Adipocyte (in vitro differentiated cells): Measurements from ENCODE around the gene ARHGAP44.

Source experiments
- DNase-seq: peaks from one replicate; pipeline ENCODE4 v3.0.0-alpha.2; 2015; ENCODE audit warnings: low read depth
- H3K27me3 ChIP-seq: replicated peaks from 2 replicates; pipeline ENCODE4 v1.7.0; 2013; ENCODE audit warnings: mild to moderate bottlenecking, low read length, moderate library complexity; ENCODE audit not compliant: control insufficient read depth, insufficient read depth
- H3K36me3 ChIP-seq: 2 replicates; pipeline ENCODE4 v1.7.0; 2013; ENCODE audit warnings: low read length, mild to moderate bottlenecking, moderate library complexity; ENCODE audit not compliant: control insufficient read depth, insufficient read depth, severe bottlenecking
- H3K4me1 ChIP-seq: 2 replicates; pipeline ENCODE4 v1.7.0; 2013; ENCODE audit warnings: mild to moderate bottlenecking, low read length, moderate library complexity; ENCODE audit not compliant: control insufficient read depth, insufficient read depth
- H3K4me3 ChIP-seq: 2 replicates; pipeline ENCODE4 v1.7.0; 2013; ENCODE audit warnings: mild to moderate bottlenecking, low read length, moderate library complexity
- H3K9ac ChIP-seq: 2 replicates; pipeline ENCODE4 v1.7.0; 2013; ENCODE audit warnings: mild to moderate bottlenecking, low read length, moderate library complexity
- H3K9me3 ChIP-seq: 2 replicates; pipeline ENCODE4 v1.7.0; 2013; ENCODE audit warnings: mild to moderate bottlenecking, low read length, moderate library complexity; ENCODE audit not compliant: control insufficient read depth

ARHGAP44 gene

GRCh38 chr17:12936501-12936900 is 147.2 kb downstream of the ARHGAP44 start:
- Histone ChIP-seq H3K27me3 (no peaks in the 10 kb centered on the region), H3K4me1 (no peaks in the 10 kb centered on the region), H3K9me3 (no peaks in the 10 kb centered on the region), H3K4me3 (no peak overlapping the region), H3K9ac (no peak overlapping the region), H3K36me3 (no peaks in the 10 kb centered on the region)
- DNase-seq, result no peak

GRCh38 chr17:12940699-12941098 is 151.4 kb downstream of the ARHGAP44 start:
- no peak for DNase-seq
- no peaks in the 10 kb centered on the region for H3K36me3 ChIP-seq
- no peak overlapping the region for H3K4me3 ChIP-seq
- H3K9me3 ChIP-seq, result no peaks in the 10 kb centered on the region
- H3K4me1 ChIP-seq, result no peaks in the 10 kb centered on the region
- H3K9ac ChIP-seq, result no peak overlapping the region
- no peaks in the 10 kb centered on the region for H3K27me3 ChIP-seq

- no peak overlapping the region for H3K4me3 ChIP-seq
Measured at GRCh38 chr17:12947047-12947446, 157.7 kb downstream of the ARHGAP44 start.

GRCh38 chr17:12952012-12952411 is 162.7 kb downstream of the ARHGAP44 start:
- no peaks in the 10 kb centered on the region for H3K36me3 ChIP-seq
- DNase-seq, result no peak
- peaks cover 5% of the 10 kb centered on the region for H3K9me3 ChIP-seq
- H3K4me3 ChIP-seq, result no peak overlapping the region
- H3K27me3 ChIP-seq, result no peaks in the 10 kb centered on the region
- H3K9ac ChIP-seq, result no peak overlapping the region
- no peaks in the 10 kb centered on the region for H3K4me1 ChIP-seq

More at GRCh38 chr17:12947047-12947446, 157.7 kb downstream of the ARHGAP44 start:
- no peaks in the 10 kb centered on the region for H3K9me3 ChIP-seq
- no peak for DNase-seq
- no peaks in the 10 kb centered on the region for H3K4me1 ChIP-seq
- H3K36me3 ChIP-seq, result no peaks in the 10 kb centered on the region
- no peaks in the 10 kb centered on the region for H3K27me3 ChIP-seq
- no peak overlapping the region for H3K9ac ChIP-seq

GRCh38 chr17:12953156-12953555 is 163.9 kb downstream of the ARHGAP44 start:
- Histone ChIP-seq H3K9ac (no peak overlapping the region), H3K9me3 (peaks cover 16% of the 10 kb centered on the region), H3K27me3 (no peaks in the 10 kb centered on the region), H3K36me3 (no peaks in the 10 kb centered on the region), H3K4me1 (no peaks in the 10 kb centered on the region), H3K4me3 (no peak overlapping the region)
- DNase-seq, result no peak

GRCh38 chr17:12955521-12955920 is 166.2 kb downstream of the ARHGAP44 start:
- no peak overlapping the region for H3K4me3 ChIP-seq
- H3K36me3 ChIP-seq, result no peaks in the 10 kb centered on the region
- DNase-seq, result no peak
- H3K9ac ChIP-seq, result no peak overlapping the region
- no peaks in the 10 kb centered on the region for H3K27me3 ChIP-seq
- H3K9me3 ChIP-seq, result peaks cover 18% of the 10 kb centered on the region
- H3K4me1 ChIP-seq, result peaks cover 8% of the 10 kb centered on the region

GRCh38 chr17:12958786-12959185 is 169.5 kb downstream of the ARHGAP44 start:
- Histone ChIP-seq H3K9ac (no peak overlapping the region), H3K27me3 (no peaks in the 10 kb centered on the region), H3K4me3 (no peak overlapping the region), H3K9me3 (peaks cover 18% of the 10 kb centered on the region), H3K4me1 (peaks cover 8% of the 10 kb centered on the region), H3K36me3 (no peaks in the 10 kb centered on the region)
- DNase-seq, result no peak

- H3K4me1 ChIP-seq, result peaks cover 8% of the 10 kb centered on the region
- H3K9me3 ChIP-seq, result peaks cover 18% of the 10 kb centered on the region
- no peaks in the 10 kb centered on the region for H3K36me3 ChIP-seq
- H3K9ac ChIP-seq, result no peak overlapping the region
- no peaks in the 10 kb centered on the region for H3K27me3 ChIP-seq
- H3K4me3 ChIP-seq, result no peak overlapping the region
- no peak for DNase-seq
Measured at GRCh38 chr17:12959441-12959840, 170.1 kb downstream of the ARHGAP44 start.

- Histone ChIP-seq H3K4me1 (peaks cover 8% of the 10 kb centered on the region), H3K9me3 (peaks cover 13% of the 10 kb centered on the region), H3K4me3 (no peak overlapping the region), H3K9ac (no peak overlapping the region), H3K36me3 (no peaks in the 10 kb centered on the region), H3K27me3 (no peaks in the 10 kb centered on the region)
- no peak for DNase-seq
Measured at GRCh38 chr17:12961655-12962054, 172.4 kb downstream of the ARHGAP44 start.

- no peak for DNase-seq
- Histone ChIP-seq H3K4me3 (no peak overlapping the region), H3K27me3 (no peaks in the 10 kb centered on the region), H3K4me1 (peaks cover 8% of the 10 kb centered on the region), H3K9me3 (no peaks in the 10 kb centered on the region), H3K9ac (no peak overlapping the region), H3K36me3 (no peaks in the 10 kb centered on the region)
Measured at GRCh38 chr17:12963505-12963904, 174.2 kb downstream of the ARHGAP44 start.

- Histone ChIP-seq H3K36me3 (no peaks in the 10 kb centered on the region), H3K4me1 (peaks cover 2% of the 10 kb centered on the region), H3K9me3 (no peaks in the 10 kb centered on the region)
Measured at GRCh38 chr17:12964162-12964561, 174.9 kb downstream of the ARHGAP44 start.

GRCh38 chr17:12964840-12965239 is 175.5 kb downstream of the ARHGAP44 start:
- no peaks in the 10 kb centered on the region for H3K36me3 ChIP-seq
- H3K9me3 ChIP-seq, result no peaks in the 10 kb centered on the region
- no peak for DNase-seq
- no peaks in the 10 kb centered on the region for H3K27me3 ChIP-seq
- no peaks in the 10 kb centered on the region for H3K4me1 ChIP-seq
- no peak overlapping the region for H3K9ac ChIP-seq
- no peak overlapping the region for H3K4me3 ChIP-seq

More at GRCh38 chr17:12964162-12964561, 174.9 kb downstream of the ARHGAP44 start:
- no peak overlapping the region for H3K9ac ChIP-seq
- no peak for DNase-seq
- H3K27me3 ChIP-seq, result no peaks in the 10 kb centered on the region
- H3K4me3 ChIP-seq, result no peak overlapping the region
